ENCODE measurements around the gene ZFYVE16. TPM values are rescaled to one million over a fixed set of nuclear protein-coding genes. Genes with fewer than 3 reads are reported as not detected.
A peak's percentile ranks its signal among the peaks of the same experiment; 100 is the strongest.
"Not testable (repeated sequence)": the region's sequence is repeated elsewhere in the genome, so short reads cannot be mapped to it uniquely, and the experiment has no call there.

ZFYVE16 gene
- total and polyA plus RNA-seq, 4 donors: 63.3 to 113 (median 72.5) TPM

DNA sequence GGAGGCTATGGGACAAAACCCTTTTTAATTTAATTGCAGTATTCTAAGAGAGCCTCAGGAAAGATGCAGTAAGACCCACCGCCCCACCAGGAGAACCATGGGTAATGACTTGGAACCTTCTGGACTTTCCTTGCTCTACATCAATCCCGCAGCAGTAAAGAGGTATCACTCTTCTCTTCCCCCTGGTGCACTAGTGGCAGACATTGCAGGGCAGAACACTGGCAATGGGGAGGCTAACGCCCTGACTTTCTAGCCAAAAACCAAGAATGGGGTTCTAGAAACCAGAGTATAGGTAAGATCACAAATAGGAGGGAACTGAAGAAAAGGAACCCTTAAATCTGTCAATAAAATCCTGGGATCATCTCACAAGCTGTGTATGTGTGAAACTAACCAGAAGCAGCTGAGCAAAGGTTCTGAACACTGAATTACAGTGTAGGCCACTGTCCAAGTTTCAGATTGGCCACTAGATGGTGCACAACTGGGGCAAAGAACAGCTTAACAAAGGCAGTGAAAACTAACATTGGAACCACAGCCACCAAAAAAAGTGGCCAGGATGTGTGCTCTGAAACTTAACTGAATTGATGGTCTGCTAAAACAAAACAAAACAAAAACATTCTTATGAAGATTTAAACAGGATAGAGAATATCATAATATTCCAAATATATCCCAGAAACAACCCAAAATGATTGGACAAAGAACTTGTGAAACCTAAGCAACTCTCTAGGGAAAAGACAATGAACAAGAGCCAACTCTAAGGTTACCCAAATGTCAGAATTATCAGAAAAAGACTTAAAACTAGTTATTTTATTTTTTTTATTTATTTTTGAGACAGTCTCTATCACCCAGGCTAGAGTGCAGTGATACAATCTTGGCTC lies 73.4 kb downstream of the ZFYVE16 start:
- H3K36me3 ChIP-seq (ENCODE audit: control insufficient read depth, insufficient read depth, low read length): peaks cover 10% of the 10 kb centered on the region
- peak in 1 of 6 donors; percentile 7 for DNase-seq (ENCODE audit: low read depth in 4 of 6, low spot score in 6 of 6)
- H3K4me3 ChIP-seq (ENCODE audit: low read depth, low read length): no peak overlapping the region
- WGBS (ENCODE audit: insufficient coverage): 95% methylated on average over 3 of the region's 3 CpGs
- H3K9me3 ChIP-seq (ENCODE audit: control insufficient read depth, insufficient read depth, low read length): no peaks in the 10 kb centered on the region
- no peaks in the 10 kb centered on the region for H3K27me3 ChIP-seq (ENCODE audit: control insufficient read depth, insufficient read depth, low read length)
- no peak overlapping the region for H3K27ac ChIP-seq (ENCODE audit: low read depth, low read length)
- no peaks in the 10 kb centered on the region for H3K4me1 ChIP-seq (ENCODE audit: control insufficient read depth, insufficient read depth, low read length)

DNA sequence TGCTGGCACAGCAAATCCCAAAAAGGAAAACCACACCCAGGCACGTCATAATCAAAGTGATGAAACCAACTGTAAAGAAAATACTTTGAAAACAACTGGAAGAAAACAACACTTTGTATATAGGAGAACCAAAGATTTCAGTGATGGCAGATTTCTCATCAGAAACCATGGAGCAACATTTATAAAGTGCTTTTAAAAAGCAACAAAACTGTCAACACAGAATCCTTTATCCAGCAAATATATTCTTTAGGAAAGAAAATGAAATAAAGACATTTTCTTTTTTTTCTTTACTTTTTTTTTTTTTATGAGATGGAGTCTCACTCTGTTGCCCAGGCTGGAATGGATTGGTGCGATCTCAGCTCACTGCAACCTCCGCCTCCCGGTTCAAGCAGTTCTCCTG lies 74.7 kb downstream of the ZFYVE16 start:
- Histone ChIP-seq H3K9me3 (ENCODE audit: control insufficient read depth, insufficient read depth, low read length) (no peaks in the 10 kb centered on the region), H3K36me3 (ENCODE audit: control insufficient read depth, insufficient read depth, low read length) (peaks cover 10% of the 10 kb centered on the region), H3K27me3 (ENCODE audit: control insufficient read depth, insufficient read depth, low read length) (no peaks in the 10 kb centered on the region), H3K4me3 (ENCODE audit: low read depth, low read length) (no peak overlapping the region), H3K27ac (ENCODE audit: low read depth, low read length) (no peak overlapping the region), H3K4me1 (ENCODE audit: control insufficient read depth, insufficient read depth, low read length) (peaks cover 4% of the 10 kb centered on the region)
- WGBS (ENCODE audit: insufficient coverage): 100% methylated on average over 3 of the region's 4 CpGs
- DNase-seq (ENCODE audit: low read depth in 4 of 6, low spot score in 6 of 6): no peak

DNA sequence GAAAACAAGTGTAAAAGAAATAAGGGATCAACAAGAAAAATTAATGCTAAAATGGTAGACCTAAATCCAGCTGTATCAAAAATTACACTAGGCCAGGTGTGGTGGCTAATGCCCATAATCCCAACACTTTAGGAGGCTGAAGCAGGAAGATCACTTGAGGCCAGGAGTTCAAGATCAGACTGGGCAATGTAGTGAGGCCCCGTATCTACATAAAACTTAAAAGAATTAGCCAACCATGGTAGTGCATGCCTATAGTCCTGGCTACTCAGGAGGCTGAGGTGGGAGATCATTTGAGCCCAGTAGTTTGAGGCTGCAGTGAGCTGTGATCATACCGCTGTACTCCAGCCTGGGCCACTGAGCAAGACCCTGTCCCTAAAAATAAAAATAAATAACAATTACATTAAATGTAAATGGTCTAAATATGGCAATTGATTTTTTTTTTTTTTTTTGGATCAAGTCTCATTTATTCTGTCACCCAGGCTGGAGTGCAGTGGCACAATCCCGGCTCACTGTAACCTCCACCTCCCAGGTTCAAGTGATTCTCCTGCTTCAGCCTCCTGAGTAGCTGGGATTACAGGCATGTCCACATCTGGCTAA lies 75.9 kb downstream of the ZFYVE16 start:
- no peaks in the 10 kb centered on the region for H3K9me3 ChIP-seq (ENCODE audit: control insufficient read depth, insufficient read depth, low read length)
- H3K36me3 ChIP-seq (ENCODE audit: control insufficient read depth, insufficient read depth, low read length): peaks cover 10% of the 10 kb centered on the region
- no peak for DNase-seq (ENCODE audit: low read depth in 4 of 6, low spot score in 6 of 6)
- WGBS (ENCODE audit: insufficient coverage): no CpG with 5 or more reads among the region's 3 CpGs
- no peak overlapping the region for H3K4me3 ChIP-seq (ENCODE audit: low read depth, low read length)
- no peaks in the 10 kb centered on the region for H3K27me3 ChIP-seq (ENCODE audit: control insufficient read depth, insufficient read depth, low read length)
- peaks cover 4% of the 10 kb centered on the region for H3K4me1 ChIP-seq (ENCODE audit: control insufficient read depth, insufficient read depth, low read length)
- no peak overlapping the region for H3K27ac ChIP-seq (ENCODE audit: low read depth, low read length)

- Histone ChIP-seq H3K27me3 (ENCODE audit: control insufficient read depth, insufficient read depth, low read length) (no peaks in the 10 kb centered on the region), H3K27ac (ENCODE audit: low read depth, low read length) (peak overlapping the region; percentile 82), H3K4me1 (ENCODE audit: control insufficient read depth, insufficient read depth, low read length) (peaks cover 4% of the 10 kb centered on the region), H3K4me3 (ENCODE audit: low read depth, low read length) (peak overlapping the region; percentile 81), H3K9me3 (ENCODE audit: control insufficient read depth, insufficient read depth, low read length) (no peaks in the 10 kb centered on the region), H3K36me3 (ENCODE audit: control insufficient read depth, insufficient read depth, low read length) (peaks cover 4% of the 10 kb centered on the region)
- WGBS (ENCODE audit: insufficient coverage): 24% methylated on average over 8 of the region's 18 CpGs
- no peak for DNase-seq (ENCODE audit: low read depth in 4 of 6, low spot score in 6 of 6)
Observed at GRCh38 chr5:80487444-80487828, 79.6 kb downstream of the ZFYVE16 start.

DNA sequence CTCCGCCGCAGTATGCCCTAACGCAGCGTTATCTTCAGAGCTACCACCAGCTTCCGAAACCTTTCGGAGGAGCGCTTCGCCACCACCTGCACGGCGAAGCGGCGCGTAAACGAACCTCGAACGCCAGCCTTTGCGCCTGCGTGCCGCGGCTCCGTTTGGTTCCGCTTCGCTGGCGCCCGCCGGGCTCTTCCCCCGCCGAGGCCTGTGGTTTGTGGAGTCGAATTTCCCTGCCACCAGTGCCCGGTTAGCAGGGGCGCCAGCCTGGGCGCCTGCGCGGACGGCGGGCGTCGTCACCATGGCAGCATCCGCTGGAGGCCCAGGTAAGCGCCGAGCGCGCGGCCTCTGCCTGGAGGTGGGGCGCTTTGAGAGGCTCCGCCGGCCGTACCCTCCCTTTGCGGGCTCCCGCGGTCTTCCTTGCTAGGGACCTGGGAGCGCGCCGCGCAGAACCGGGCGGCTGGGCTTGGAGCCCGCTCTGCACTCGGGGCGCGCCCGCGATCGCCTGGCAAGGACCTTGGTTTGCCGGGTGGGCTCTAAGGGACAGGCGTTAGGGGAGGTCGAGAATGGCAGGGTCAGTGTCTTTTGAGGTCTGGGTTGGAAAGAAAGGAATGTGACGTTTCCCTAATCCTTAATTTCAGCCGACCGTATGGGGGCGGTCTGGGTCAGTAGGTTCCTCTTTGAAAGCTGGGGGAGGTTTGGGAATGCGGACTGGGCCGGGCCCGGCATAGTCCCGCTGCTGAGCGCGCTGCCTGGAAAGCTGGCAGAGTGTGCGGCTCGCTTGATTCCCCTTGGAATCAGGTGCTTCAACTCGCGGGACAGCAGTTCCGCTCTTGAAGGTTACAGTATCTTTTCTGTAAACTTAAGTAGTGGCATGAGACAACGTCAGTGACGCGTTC lies 80.2 kb downstream of the ZFYVE16 start, which contains the start of gene FAM151B:
Gene FAM151B, plus strand, starts transcription at position 272 of the 893 bp plus-strand sequence. Its CDS starts 24 bp downstream, at position 296.
- H3K36me3 ChIP-seq (ENCODE audit: control insufficient read depth, insufficient read depth, low read length): peaks cover 4% of the 10 kb centered on the region
- H3K4me3 ChIP-seq (ENCODE audit: low read depth, low read length): peak within 1 kb of the TSS; percentile 81
- H3K4me1 ChIP-seq (ENCODE audit: control insufficient read depth, insufficient read depth, low read length): peaks cover 4% of the 10 kb centered on the region
- peak; percentile 69 to 97 (median 81) for DNase-seq (ENCODE audit: low read depth in 4 of 6, low spot score in 6 of 6)
- no peaks in the 10 kb centered on the region for H3K27me3 ChIP-seq (ENCODE audit: control insufficient read depth, insufficient read depth, low read length)
- H3K9me3 ChIP-seq (ENCODE audit: control insufficient read depth, insufficient read depth, low read length): no peaks in the 10 kb centered on the region
- WGBS (ENCODE audit: insufficient coverage): 0% methylated on average over 82 of the region's 85 CpGs
- peak within 1 kb of the TSS; percentile 82 for H3K27ac ChIP-seq (ENCODE audit: low read depth, low read length)

DNA sequence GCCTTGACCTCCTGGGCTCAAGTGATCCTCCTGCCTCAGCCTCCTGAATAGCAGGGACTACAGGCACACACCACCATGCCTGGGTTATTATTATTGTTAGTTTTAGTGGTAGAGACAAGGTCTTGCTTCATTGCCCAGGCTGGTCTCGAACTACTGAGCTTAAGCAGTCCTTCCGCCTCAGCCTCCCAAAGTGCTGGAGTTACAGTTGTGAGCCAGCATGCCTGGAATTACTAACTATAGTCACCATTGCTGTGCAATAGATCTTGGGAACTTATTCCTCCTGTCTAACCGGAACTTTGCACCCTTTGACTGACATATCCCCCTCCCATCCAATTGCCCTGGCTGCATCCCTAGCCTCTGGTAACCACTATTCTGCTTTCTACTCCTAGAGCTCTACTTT lies 83.4 kb downstream of the ZFYVE16 start:
- peaks cover 4% of the 10 kb centered on the region for H3K4me1 ChIP-seq (ENCODE audit: control insufficient read depth, insufficient read depth, low read length)
- WGBS (ENCODE audit: insufficient coverage): 81% methylated on average over 2 of the region's 3 CpGs

DNA sequence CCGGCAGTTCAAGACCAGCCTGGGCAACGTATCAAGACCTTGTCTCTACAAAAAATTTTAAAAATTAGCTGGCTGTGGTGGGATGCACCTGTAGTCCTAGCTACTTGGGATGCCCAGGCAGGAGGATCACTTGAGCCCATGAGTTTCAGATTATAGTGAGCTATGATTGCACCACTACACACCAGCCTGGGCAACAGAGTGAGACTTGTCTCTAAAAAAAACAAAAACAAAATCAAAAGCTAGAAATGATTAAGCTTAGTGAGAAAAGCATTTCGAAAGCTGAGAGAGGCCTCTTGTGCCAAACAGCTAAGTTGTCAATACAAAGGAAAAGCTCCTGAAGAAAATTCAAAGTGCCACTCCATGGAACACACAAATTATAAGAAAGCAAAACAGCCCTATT lies 84.9 kb downstream of the ZFYVE16 start:
- no peaks in the 10 kb centered on the region for H3K4me1 ChIP-seq (ENCODE audit: control insufficient read depth, insufficient read depth, low read length)
- no peak overlapping the region for H3K4me3 ChIP-seq (ENCODE audit: low read depth, low read length)
- WGBS (ENCODE audit: insufficient coverage): 100% methylated on average over 2 of the region's 3 CpGs
- no peaks in the 10 kb centered on the region for H3K27me3 ChIP-seq (ENCODE audit: control insufficient read depth, insufficient read depth, low read length)
- no peak for DNase-seq (ENCODE audit: low read depth in 4 of 6, low spot score in 6 of 6)
- H3K27ac ChIP-seq (ENCODE audit: low read depth, low read length): no peak overlapping the region
- H3K9me3 ChIP-seq (ENCODE audit: control insufficient read depth, insufficient read depth, low read length): no peaks in the 10 kb centered on the region
- H3K36me3 ChIP-seq (ENCODE audit: control insufficient read depth, insufficient read depth, low read length): no peaks in the 10 kb centered on the region

More for the DNA sequence above, 83.4 kb downstream of the ZFYVE16 start:
- H3K27me3 ChIP-seq (ENCODE audit: control insufficient read depth, insufficient read depth, low read length): no peaks in the 10 kb centered on the region
- H3K9me3 ChIP-seq (ENCODE audit: control insufficient read depth, insufficient read depth, low read length): no peaks in the 10 kb centered on the region
- DNase-seq (ENCODE audit: low read depth in 4 of 6, low spot score in 6 of 6): no peak
- H3K27ac ChIP-seq (ENCODE audit: low read depth, low read length): no peak overlapping the region
- H3K36me3 ChIP-seq (ENCODE audit: control insufficient read depth, insufficient read depth, low read length): no peaks in the 10 kb centered on the region
- H3K4me3 ChIP-seq (ENCODE audit: low read depth, low read length): no peak overlapping the region

- H3K9me3 ChIP-seq (ENCODE audit: control insufficient read depth, insufficient read depth, low read length); H3K27me3 ChIP-seq (ENCODE audit: control insufficient read depth, insufficient read depth, low read length); DNase-seq (ENCODE audit: low read depth in 4 of 6, low spot score in 6 of 6); H3K27ac ChIP-seq (ENCODE audit: low read depth, low read length); H3K4me3 ChIP-seq (ENCODE audit: low read depth, low read length); H3K36me3 ChIP-seq (ENCODE audit: control insufficient read depth, insufficient read depth, low read length); H3K4me1 ChIP-seq (ENCODE audit: control insufficient read depth, insufficient read depth, low read length): not testable (repeated sequence)
- 60% methylated on average over 3 of the region's 7 CpGs for WGBS (ENCODE audit: insufficient coverage)
Observed at GRCh38 chr5:80493443-80493842, 85.6 kb downstream of the ZFYVE16 start.

- no peaks in the 10 kb centered on the region for H3K27me3 ChIP-seq (ENCODE audit: control insufficient read depth, insufficient read depth, low read length)
- H3K9me3 ChIP-seq (ENCODE audit: control insufficient read depth, insufficient read depth, low read length): no peaks in the 10 kb centered on the region
- H3K36me3 ChIP-seq (ENCODE audit: control insufficient read depth, insufficient read depth, low read length): no peaks in the 10 kb centered on the region
- no peaks in the 10 kb centered on the region for H3K4me1 ChIP-seq (ENCODE audit: control insufficient read depth, insufficient read depth, low read length)
- no peak for DNase-seq (ENCODE audit: low read depth in 4 of 6, low spot score in 6 of 6)
- WGBS (ENCODE audit: insufficient coverage): 100% methylated on average over 2 of the region's 2 CpGs
- H3K27ac ChIP-seq (ENCODE audit: low read depth, low read length): no peak overlapping the region
- no peak overlapping the region for H3K4me3 ChIP-seq (ENCODE audit: low read depth, low read length)
Observed at GRCh38 chr5:80495891-80496290, 88.0 kb downstream of the ZFYVE16 start.
